Measurements from ENCODE around the gene STIM1. TPM values are rescaled to one million over a fixed set of nuclear protein-coding genes. Genes with fewer than 3 reads are reported as not detected.
A peak's percentile ranks its signal among the peaks of the same experiment; 100 is the strongest.

The STIM1 gene
- total RNA-seq, 1 experiment from 2014 or later: 15.2 TPM

DNA sequence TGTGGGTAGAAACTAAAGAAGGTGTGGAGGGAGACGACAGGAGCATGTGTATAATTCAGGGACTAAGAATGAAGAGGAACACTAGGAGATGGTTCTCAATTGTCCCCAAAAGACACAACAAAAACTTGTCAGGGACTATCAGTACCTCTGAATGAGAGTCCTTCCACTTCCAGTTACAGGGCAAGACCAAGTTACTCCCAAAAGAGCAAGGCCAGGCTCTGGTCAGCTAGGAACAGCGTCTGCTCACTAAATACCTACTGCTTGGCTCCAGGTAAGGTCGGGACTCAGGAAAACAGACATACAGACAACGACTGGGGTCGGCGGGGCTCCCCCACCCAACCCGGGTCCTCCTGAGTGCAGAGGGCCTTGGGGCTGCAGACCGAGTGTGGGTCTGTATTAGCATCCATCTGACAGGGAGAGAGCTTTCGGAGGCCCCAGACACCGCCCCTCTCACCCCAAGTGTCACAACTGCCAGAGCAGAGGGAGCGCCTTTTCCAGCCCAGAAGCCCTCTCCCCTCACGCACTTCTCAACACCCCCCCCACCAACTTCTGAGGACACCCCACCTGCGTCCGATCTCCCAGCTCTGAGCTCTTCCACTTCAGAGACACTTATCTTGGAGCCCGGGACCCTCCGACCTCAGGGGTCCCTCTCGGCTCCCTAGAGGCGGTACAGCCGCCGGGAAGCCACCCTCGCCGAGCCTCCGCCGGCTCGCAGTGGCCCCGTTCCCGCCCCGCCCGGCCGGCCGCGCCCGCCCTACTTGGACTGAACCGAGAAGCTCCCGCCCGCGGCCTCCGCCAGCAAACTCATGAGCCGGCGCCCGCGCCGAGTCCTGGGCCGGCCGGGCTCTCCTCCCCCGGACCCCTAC is 15.2 kb upstream of the STIM1 start:
- H3K56ac ChIP-seq (ENCODE audit: insufficient read length, low read depth, low read length): no peak overlapping the region
- H4K8ac ChIP-seq (replicated peaks; ENCODE audit: insufficient read length, low read depth, low read length): no peak overlapping the region
- no peak overlapping the region for H3K23ac ChIP-seq (ENCODE audit: insufficient read length, low read depth, low read length)
- no peak overlapping the region for H3K18ac ChIP-seq (ENCODE audit: insufficient read length, low read depth, low read length)
- no peak overlapping the region for H2BK20ac ChIP-seq (ENCODE audit: low read depth, low read length, poor library complexity, severe bottlenecking)
- H3K27me3 Mint-ChIP-seq (ENCODE audit: low read depth): peaks cover 16% of the 10 kb centered on the region
- no peak for DNase-seq
- peak overlapping the region; percentile 84 to 92 for H3K4me3 Mint-ChIP-seq
- peaks cover 2% of the 10 kb centered on the region; the same call in 1 of the 2 replicates for H3K79me2 ChIP-seq (ENCODE audit: insufficient read depth, low read length)
- no peak overlapping the region for H3T11ph ChIP-seq (ENCODE audit: low read length)
- no peak overlapping the region for H3K27ac ChIP-seq (ENCODE audit: insufficient read length, low read depth, low read length)
- no peaks in the 10 kb centered on the region for H3K79me1 ChIP-seq (ENCODE audit: insufficient read depth, low read depth, low read length, poor library complexity, severe bottlenecking)
- H3K36me3 Mint-ChIP-seq (ENCODE audit: insufficient read depth in 1 of 3, low read depth in 3 of 3): peaks cover 1 to 10% (median 7%) of the 10 kb centered on the region in 3 experiments; a peak in 4 of 7 replicates
- H3K9me3 ChIP-seq (ENCODE audit: control insufficient read depth, low read depth, low read length): no peaks in the 10 kb centered on the region
- H2BK15ac ChIP-seq (ENCODE audit: low read depth, low read length): no peak overlapping the region
- TF ChIP-seq, protein P1, sequence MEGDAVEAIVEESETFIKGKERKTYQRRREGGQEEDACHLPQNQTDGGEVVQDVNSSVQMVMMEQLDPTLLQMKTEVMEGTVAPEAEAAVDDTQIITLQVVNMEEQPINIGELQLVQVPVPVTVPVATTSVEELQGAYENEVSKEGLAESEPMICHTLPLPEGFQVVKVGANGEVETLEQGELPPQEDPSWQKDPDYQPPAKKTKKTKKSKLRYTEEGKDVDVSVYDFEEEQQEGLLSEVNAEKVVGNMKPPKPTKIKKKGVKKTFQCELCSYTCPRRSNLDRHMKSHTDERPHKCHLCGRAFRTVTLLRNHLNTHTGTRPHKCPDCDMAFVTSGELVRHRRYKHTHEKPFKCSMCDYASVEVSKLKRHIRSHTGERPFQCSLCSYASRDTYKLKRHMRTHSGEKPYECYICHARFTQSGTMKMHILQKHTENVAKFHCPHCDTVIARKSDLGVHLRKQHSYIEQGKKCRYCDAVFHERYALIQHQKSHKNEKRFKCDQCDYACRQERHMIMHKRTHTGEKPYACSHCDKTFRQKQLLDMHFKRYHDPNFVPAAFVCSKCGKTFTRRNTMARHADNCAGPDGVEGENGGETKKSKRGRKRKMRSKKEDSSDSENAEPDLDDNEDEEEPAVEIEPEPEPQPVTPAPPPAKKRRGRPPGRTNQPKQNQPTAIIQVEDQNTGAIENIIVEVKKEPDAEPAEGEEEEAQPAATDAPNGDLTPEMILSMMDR (conservative IDR thresholded peaks at IDR 0.05): no peak
- H3K27me3 ChIP-seq (ENCODE audit: insufficient read depth, low read length): no peaks in the 10 kb centered on the region; the same call in 1 of the 2 replicates
- no peak overlapping the region for H2AK5ac ChIP-seq (ENCODE audit: insufficient read length, low read length)
- H4K20me1 ChIP-seq (ENCODE audit: control insufficient read depth, insufficient read depth, insufficient read length): peaks cover 4% of the 10 kb centered on the region
- H4K5ac ChIP-seq (ENCODE audit: insufficient read length, low read depth, low read length): no peak overlapping the region
- H3K14ac ChIP-seq (ENCODE audit: insufficient read depth, low read length): peak overlapping the region; percentile 25; the same call in 1 of the 2 replicates
- H2BK12ac ChIP-seq (ENCODE audit: insufficient read length, low read depth, low read length): no peak overlapping the region
- peak overlapping the region; percentile 41 for H3K9ac ChIP-seq (ENCODE audit: extremely low read depth, insufficient read length, low read length)
- no peak overlapping the region for H2BK5ac ChIP-seq (ENCODE audit: insufficient read length, low read length)
- H2BK120ac ChIP-seq (ENCODE audit: low read depth, low read length, poor library complexity, severe bottlenecking): no peak overlapping the region
- H3K23me2 ChIP-seq (ENCODE audit: insufficient read length, low read depth, low read length, poor library complexity, severe bottlenecking): peaks cover 7% of the 10 kb centered on the region
- no CpG with 5 or more reads among the region's 46 CpGs for WGBS (ENCODE audit: extremely low coverage, insufficient read length, low lambda C conversion rate)
- H3K4me1 Mint-ChIP-seq: peaks cover 35 to 36% of the 10 kb centered on the region in 2 experiments
- H3K4ac ChIP-seq (ENCODE audit: low read depth, low read length): no peak overlapping the region
- H4K91ac ChIP-seq (ENCODE audit: insufficient read length, low read depth, low read length): no peak overlapping the region
- H3K27ac Mint-ChIP-seq: no peak overlapping the region; a peak in 1 of 7 replicates
- H2AFZ ChIP-seq (ENCODE audit: low read length): no peak overlapping the region
- H3K4me2 ChIP-seq (ENCODE audit: insufficient read depth, insufficient read length, low read length): peak overlapping the region; percentile 70
- H3K9me3 Mint-ChIP-seq: no peaks in the 10 kb centered on the region; a peak in 1 of 5 replicates
- peaks cover 8% of the 10 kb centered on the region; the same call in 1 of the 2 replicates for H3K4me1 ChIP-seq (ENCODE audit: insufficient read depth, low read length)

All from H9 (cell line).